Measurements from ENCODE around the gene ARL5B.
A peak's percentile ranks its signal among the peaks of the same experiment; 100 is the strongest.

The ARL5B gene

DNA sequence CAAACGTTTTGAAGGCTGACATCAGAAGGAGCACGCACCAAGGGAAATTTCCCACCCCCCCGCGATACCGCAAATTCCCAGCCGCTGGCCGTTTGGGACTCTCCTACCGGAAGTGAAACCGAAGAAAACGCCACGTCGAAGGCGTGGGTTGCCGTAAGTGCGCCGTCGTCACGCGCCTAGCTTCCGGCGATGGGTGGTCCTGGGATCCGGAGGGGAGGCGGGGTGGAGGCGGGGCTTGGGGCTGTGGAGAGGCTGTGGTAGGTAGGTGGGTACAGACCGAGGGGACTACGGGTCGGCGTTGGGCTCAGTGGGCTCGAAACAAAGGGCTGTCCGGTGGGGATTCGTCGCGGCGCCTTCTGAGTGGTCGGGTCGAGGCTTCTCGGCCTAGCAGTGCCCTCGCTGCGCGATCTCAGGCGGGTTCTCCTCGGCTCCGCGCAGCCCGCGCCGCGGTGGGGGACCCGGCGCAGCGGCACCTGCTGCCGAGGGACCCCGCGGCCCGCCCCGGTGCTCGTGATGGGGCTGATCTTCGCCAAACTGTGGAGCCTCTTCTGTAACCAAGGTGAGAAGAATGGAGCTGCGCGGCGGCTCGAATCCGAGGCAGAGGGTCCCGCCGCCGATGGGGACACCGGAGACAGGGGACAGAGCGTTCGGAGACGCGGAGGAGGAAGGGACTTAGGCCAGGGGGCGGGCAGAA is at the start of gene ARL5B (continued):
- TF ChIP-seq ZNF664 (tag by site-specific recombination; IDR thresholded peaks at IDR 0.05) (no peak), SCRT1 (tag by site-specific recombination; IDR thresholded peaks at IDR 0.05; ENCODE audit: borderline replicate concordance) (no peak), ZEB2 (tag by site-specific recombination; IDR thresholded peaks at IDR 0.05) (peak; percentile 88), WT1 (tag by site-specific recombination; IDR thresholded peaks at IDR 0.05) (no peak), MYNN (tag by site-specific recombination; IDR thresholded peaks at IDR 0.05; ENCODE audit: borderline replicate concordance) (no peak), ZNF549 (tag by site-specific recombination; IDR thresholded peaks at IDR 0.05) (no peak), ZNF24 (tag by site-specific recombination; IDR thresholded peaks at IDR 0.05) (no peak), ZBTB8A (tag by site-specific recombination; IDR thresholded peaks at IDR 0.05) (peak; percentile 98), ZNF341 (tag by site-specific recombination; IDR thresholded peaks at IDR 0.05; ENCODE audit: low read depth) (no peak), ZIC2 (tag by site-specific recombination; IDR thresholded peaks at IDR 0.05) (no peak), ZNF354C (tag by site-specific recombination; IDR thresholded peaks at IDR 0.05; ENCODE audit: borderline replicate concordance, low read depth) (no peak), MEIS1 (CRISPR knock-in tag; IDR thresholded peaks at IDR 0.05; ENCODE audit: borderline replicate concordance) (no peak), ZNF2 (tag by site-specific recombination; IDR thresholded peaks at IDR 0.05) (0 out of 2 replicates have a peak, but pooled peaks have one; percentile 23), EGR2 (tag by site-specific recombination; IDR thresholded peaks at IDR 0.05; ENCODE audit: low read depth) (peak; percentile 68; the same call in 1 of the 2 replicates), ZNF394 (tag by site-specific recombination; IDR thresholded peaks at IDR 0.05; ENCODE audit: borderline replicate concordance) (0 out of 2 replicates have a peak, but pooled peaks have one; percentile 43), TRIM28 (IDR thresholded peaks at IDR 0.05; ENCODE audit: borderline replicate concordance, low read length) (no peak), HOXA7 (CRISPR knock-in tag; IDR thresholded peaks at IDR 0.05; ENCODE audit: borderline replicate concordance) (no peak), ZNF155 (tag by site-specific recombination; IDR thresholded peaks at IDR 0.05) (no peak)
- TF ChIP-seq, protein P1, sequence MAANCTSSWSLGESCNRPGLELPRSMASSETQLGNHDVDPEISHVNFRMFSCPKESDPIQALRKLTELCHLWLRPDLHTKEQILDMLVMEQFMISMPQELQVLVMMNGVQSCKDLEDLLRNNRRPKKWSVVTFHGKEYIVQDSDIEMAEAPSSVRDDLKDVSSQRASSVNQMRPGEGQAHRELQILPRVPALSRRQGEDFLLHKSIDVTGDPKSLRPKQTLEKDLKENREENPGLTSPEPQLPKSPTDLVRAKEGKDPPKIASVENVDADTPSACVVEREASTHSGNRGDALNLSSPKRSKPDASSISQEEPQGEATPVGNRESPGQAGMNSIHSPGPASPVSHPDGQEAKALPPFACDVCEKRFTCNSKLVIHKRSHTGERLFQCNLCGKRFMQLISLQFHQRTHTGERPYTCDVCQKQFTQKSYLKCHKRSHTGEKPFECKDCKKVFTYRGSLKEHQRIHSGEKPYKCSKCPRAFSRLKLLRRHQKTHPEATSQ (tag by site-specific recombination; IDR thresholded peaks at IDR 0.05), result no peak; the same call in 1 of the 2 replicates
- TF ChIP-seq, protein P2, sequence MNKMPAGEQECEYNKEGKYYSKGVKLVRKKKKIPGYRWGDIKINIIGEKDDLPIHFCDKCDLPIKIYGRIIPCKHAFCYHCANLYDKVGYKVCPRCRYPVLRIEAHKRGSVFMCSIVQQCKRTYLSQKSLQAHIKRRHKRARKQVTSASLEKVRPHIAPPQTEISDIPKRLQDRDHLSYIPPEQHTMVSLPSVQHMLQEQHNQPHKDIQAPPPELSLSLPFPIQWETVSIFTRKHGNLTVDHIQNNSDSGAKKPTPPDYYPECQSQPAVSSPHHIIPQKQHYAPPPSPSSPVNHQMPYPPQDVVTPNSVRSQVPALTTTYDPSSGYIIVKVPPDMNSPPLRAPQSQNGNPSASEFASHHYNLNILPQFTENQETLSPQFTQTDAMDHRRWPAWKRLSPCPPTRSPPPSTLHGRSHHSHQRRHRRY (tag by site-specific recombination; IDR thresholded peaks at IDR 0.05), result no peak
- TF ChIP-seq, protein P3, sequence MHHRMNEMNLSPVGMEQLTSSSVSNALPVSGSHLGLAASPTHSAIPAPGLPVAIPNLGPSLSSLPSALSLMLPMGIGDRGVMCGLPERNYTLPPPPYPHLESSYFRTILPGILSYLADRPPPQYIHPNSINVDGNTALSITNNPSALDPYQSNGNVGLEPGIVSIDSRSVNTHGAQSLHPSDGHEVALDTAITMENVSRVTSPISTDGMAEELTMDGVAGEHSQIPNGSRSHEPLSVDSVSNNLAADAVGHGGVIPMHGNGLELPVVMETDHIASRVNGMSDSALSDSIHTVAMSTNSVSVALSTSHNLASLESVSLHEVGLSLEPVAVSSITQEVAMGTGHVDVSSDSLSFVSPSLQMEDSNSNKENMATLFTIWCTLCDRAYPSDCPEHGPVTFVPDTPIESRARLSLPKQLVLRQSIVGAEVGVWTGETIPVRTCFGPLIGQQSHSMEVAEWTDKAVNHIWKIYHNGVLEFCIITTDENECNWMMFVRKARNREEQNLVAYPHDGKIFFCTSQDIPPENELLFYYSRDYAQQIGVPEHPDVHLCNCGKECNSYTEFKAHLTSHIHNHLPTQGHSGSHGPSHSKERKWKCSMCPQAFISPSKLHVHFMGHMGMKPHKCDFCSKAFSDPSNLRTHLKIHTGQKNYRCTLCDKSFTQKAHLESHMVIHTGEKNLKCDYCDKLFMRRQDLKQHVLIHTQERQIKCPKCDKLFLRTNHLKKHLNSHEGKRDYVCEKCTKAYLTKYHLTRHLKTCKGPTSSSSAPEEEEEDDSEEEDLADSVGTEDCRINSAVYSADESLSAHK (tag by site-specific recombination; IDR thresholded peaks at IDR 0.05), result peak; percentile 30; the same call in 1 of the 2 replicates
- TF ChIP-seq, protein P4, sequence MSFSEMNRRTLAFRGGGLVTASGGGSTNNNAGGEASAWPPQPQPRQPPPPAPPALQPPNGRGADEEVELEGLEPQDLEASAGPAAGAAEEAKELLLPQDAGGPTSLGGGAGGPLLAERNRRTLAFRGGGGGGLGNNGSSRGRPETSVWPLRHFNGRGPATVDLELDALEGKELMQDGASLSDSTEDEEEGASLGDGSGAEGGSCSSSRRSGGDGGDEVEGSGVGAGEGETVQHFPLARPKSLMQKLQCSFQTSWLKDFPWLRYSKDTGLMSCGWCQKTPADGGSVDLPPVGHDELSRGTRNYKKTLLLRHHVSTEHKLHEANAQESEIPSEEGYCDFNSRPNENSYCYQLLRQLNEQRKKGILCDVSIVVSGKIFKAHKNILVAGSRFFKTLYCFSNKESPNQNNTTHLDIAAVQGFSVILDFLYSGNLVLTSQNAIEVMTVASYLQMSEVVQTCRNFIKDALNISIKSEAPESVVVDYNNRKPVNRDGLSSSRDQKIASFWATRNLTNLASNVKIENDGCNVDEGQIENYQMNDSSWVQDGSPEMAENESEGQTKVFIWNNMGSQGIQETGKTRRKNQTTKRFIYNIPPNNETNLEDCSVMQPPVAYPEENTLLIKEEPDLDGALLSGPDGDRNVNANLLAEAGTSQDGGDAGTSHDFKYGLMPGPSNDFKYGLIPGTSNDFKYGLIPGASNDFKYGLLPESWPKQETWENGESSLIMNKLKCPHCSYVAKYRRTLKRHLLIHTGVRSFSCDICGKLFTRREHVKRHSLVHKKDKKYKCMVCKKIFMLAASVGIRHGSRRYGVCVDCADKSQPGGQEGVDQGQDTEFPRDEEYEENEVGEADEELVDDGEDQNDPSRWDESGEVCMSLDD (tag by site-specific recombination; IDR thresholded peaks at IDR 0.05), result no peak
- TF ChIP-seq, protein P5, sequence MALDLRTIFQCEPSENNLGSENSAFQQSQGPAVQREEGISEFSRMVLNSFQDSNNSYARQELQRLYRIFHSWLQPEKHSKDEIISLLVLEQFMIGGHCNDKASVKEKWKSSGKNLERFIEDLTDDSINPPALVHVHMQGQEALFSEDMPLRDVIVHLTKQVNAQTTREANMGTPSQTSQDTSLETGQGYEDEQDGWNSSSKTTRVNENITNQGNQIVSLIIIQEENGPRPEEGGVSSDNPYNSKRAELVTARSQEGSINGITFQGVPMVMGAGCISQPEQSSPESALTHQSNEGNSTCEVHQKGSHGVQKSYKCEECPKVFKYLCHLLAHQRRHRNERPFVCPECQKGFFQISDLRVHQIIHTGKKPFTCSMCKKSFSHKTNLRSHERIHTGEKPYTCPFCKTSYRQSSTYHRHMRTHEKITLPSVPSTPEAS (tag by site-specific recombination; IDR thresholded peaks at IDR 0.05), result no peak
- TF ChIP-seq, protein P6, sequence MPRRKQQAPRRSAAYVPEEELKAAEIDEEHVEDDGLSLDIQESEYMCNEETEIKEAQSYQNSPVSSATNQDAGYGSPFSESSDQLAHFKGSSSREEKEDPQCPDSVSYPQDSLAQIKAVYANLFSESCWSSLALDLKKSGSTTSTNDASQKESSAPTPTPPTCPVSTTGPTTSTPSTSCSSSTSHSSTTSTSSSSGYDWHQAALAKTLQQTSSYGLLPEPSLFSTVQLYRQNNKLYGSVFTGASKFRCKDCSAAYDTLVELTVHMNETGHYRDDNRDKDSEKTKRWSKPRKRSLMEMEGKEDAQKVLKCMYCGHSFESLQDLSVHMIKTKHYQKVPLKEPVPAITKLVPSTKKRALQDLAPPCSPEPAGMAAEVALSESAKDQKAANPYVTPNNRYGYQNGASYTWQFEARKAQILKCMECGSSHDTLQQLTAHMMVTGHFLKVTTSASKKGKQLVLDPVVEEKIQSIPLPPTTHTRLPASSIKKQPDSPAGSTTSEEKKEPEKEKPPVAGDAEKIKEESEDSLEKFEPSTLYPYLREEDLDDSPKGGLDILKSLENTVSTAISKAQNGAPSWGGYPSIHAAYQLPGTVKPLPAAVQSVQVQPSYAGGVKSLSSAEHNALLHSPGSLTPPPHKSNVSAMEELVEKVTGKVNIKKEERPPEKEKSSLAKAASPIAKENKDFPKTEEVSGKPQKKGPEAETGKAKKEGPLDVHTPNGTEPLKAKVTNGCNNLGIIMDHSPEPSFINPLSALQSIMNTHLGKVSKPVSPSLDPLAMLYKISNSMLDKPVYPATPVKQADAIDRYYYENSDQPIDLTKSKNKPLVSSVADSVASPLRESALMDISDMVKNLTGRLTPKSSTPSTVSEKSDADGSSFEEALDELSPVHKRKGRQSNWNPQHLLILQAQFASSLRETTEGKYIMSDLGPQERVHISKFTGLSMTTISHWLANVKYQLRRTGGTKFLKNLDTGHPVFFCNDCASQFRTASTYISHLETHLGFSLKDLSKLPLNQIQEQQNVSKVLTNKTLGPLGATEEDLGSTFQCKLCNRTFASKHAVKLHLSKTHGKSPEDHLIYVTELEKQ (tag by site-specific recombination; IDR thresholded peaks at IDR 0.05; ENCODE audit: borderline replicate concordance), result no peak
- TF ChIP-seq, protein P7, sequence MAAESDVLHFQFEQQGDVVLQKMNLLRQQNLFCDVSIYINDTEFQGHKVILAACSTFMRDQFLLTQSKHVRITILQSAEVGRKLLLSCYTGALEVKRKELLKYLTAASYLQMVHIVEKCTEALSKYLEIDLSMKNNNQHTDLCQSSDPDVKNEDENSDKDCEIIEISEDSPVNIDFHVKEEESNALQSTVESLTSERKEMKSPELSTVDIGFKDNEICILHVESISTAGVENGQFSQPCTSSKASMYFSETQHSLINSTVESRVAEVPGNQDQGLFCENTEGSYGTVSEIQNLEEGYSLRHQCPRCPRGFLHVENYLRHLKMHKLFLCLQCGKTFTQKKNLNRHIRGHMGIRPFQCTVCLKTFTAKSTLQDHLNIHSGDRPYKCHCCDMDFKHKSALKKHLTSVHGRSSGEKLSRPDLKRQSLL (tag by site-specific recombination; IDR thresholded peaks at IDR 0.05), result no peak

Measured in HEK293 (cell line).